K562 (cell line): ENCODE data around the gene SHISA2. TPM values are rescaled to one million over a fixed set of nuclear protein-coding genes. Genes with fewer than 3 reads are reported as not detected.

Source experiments
- ATAC-seq: fragments of 200-7000 bp; cut with Tn5 transposase; 3 replicates; pipeline ENCODE4 v1.9.1; 2020; ENCODE audit warnings: moderate library complexity
- BruUV-seq: library from RNA; stranded (reverse); fragments of 400-500 nt; replicated peaks from 2 replicates; lab custom pipeline; 2021; lab: Mats Ljungman, UMichigan
- CTCF ChIA-PET: fragments of 300-600 bp; formaldehyde crosslinking; extraction: SDS; loops from one replicate; lab custom pipeline; 2021; ENCODE audit warnings: low intra/inter-chr PET ratio; lab: Yijun Ruan, JAX
- POLR2A ChIA-PET: fragments of 300-600, 350-650 bp; sonication (Branson Sonifier 250); formaldehyde crosslinking; extraction: SDS; loops from one replicate; lab custom pipeline; 2021; ENCODE audit warnings: antibody characterized with exemption, inconsistent platforms; lab: Yijun Ruan, JAX
- DNase-seq, 4 experiments: peaks; one replicate each; pipeline versions ENCODE4 v3.0.0 to v3.0.0-alpha.2; 2011 to 2018; ENCODE audit warnings: low spot score in 3 of 4, mixed read lengths in 3 of 4; ENCODE audit errors: extremely low read depth in 1 of 4
- FAIRE-seq: peaks from 2 replicates; lab custom pipeline; 2011; peaks lifted over from hg19 to GRCh38; lab: Jason Lieb, UNC
- H2AFZ ChIP-seq: 2 replicates; pipeline ENCODE4 v1.6.0; 2011; ENCODE audit warnings: low read depth, low read length, control low read depth, inconsistent platforms
- H3K27ac ChIP-seq: fragments of 200-600 bp; 3 replicates; pipeline ENCODE4 v1.8.0; 2011; ENCODE audit warnings: low read depth, mild to moderate bottlenecking, control low read depth, inconsistent platforms, low read length, moderate library complexity, mixed read lengths; ENCODE audit errors: extremely low read depth
- H3K27me3 ChIP-seq, 2 experiments: fragments of 300-600 bp in 1 of 2; 2 replicates in 1 of 2; 3 replicates in 1 of 2; pipeline versions ENCODE4 v1.6.0 to v1.8.0; 2011; ENCODE audit warnings: inconsistent platforms in 2 of 2, low read length in 2 of 2, mild to moderate bottlenecking in 1 of 2, mixed read lengths in 1 of 2, moderate library complexity in 1 of 2; ENCODE audit not compliant: control insufficient read depth in 2 of 2, insufficient read depth in 2 of 2
- H3K36me3 ChIP-seq: fragments of 300-600 bp; 3 replicates; pipeline ENCODE4 v1.8.0; 2011; ENCODE audit warnings: mild to moderate bottlenecking, low read length, inconsistent platforms; ENCODE audit not compliant: control insufficient read depth, insufficient read depth
- H3K4me1 ChIP-seq, 2 experiments: fragments of 200-600 bp in 1 of 2; replicated peaks in 1 of 2; 2 replicates in 1 of 2; 3 replicates in 1 of 2; pipeline versions ENCODE4 v1.5.1 to v1.8.0; 2011; ENCODE audit warnings: inconsistent platforms in 2 of 2, low read length in 2 of 2, mild to moderate bottlenecking in 1 of 2, mixed read lengths in 1 of 2, moderate library complexity in 1 of 2; ENCODE audit not compliant: control insufficient read depth in 2 of 2, insufficient read depth in 2 of 2
- H3K4me2 ChIP-seq: 2 replicates; pipeline ENCODE4 v1.6.1; 2011; ENCODE audit warnings: low read length, control low read depth, inconsistent platforms, mixed read lengths; ENCODE audit not compliant: insufficient read depth
- H3K4me3 ChIP-seq: fragments of 200-600 bp; sonication (generic), shearing (Covaris generic); 2 replicates; pipeline ENCODE4 v1.5.1; 2016; ENCODE audit warnings: control low read depth, inconsistent platforms
- H3K79me2 ChIP-seq: fragments of 200-600 bp; 3 replicates; pipeline ENCODE4 v1.8.0; 2011; ENCODE audit warnings: low read length, inconsistent platforms; ENCODE audit not compliant: control insufficient read depth, insufficient read depth
- H3K9ac ChIP-seq, 2 experiments: 2 replicates each; pipeline versions ENCODE4 v1.6.0 to v1.6.1; 2011; ENCODE audit warnings: low read depth in 2 of 2, low read length in 2 of 2, control low read depth in 1 of 2, inconsistent platforms in 1 of 2, mild to moderate bottlenecking in 1 of 2, mixed read lengths in 1 of 2; ENCODE audit not compliant: insufficient read depth in 1 of 2
- H3K9me1 ChIP-seq: one replicate; pipeline ENCODE4 v1.6.0; 2011; ENCODE audit warnings: inconsistent platforms, mild to moderate bottlenecking, low read length, moderate library complexity; ENCODE audit not compliant: control insufficient read depth, insufficient read depth
- H3K9me3 ChIP-seq: replicated peaks from 2 replicates; pipeline ENCODE4 v1.5.1; 2011; ENCODE audit warnings: low read depth, low read length, inconsistent platforms; ENCODE audit not compliant: control insufficient read depth, insufficient read depth
- H4K20me1 ChIP-seq: replicated peaks from 2 replicates; pipeline ENCODE4 v1.6.1; 2011; ENCODE audit warnings: low read length, inconsistent platforms, mixed read lengths; ENCODE audit not compliant: control insufficient read depth, insufficient read depth
- ARNT ChIP-seq, 2 experiments: fragments of 450-650 bp; IDR thresholded peaks; 2 replicates each; pipeline ENCODE4 v1.6.1; 2016; ENCODE audit warnings: mild to moderate bottlenecking in 1 of 2
- BRF1 ChIP-seq: IDR thresholded peaks from 3 replicates; pipeline ENCODE4 v1.6.1; 2011; ENCODE audit warnings: borderline replicate concordance, mild to moderate bottlenecking; ENCODE audit not compliant: insufficient read length; ENCODE audit errors: extremely low read depth
- CHD1 ChIP-seq: fragments of 200-600 bp; sonication (generic); IDR thresholded peaks from one replicate; pipeline ENCODE4 v1.6.1; 2012; ENCODE audit warnings: mild to moderate bottlenecking, moderate library complexity, low read length, inconsistent platforms
- COPS2 ChIP-seq: fragments of 450-650 bp; conservative IDR thresholded peaks from 2 replicates; pipeline ENCODE4 v1.6.1; 2016; ENCODE audit warnings: mild to moderate bottlenecking, moderate library complexity
- CTBP1 ChIP-seq: fragments of 450-650 bp; IDR thresholded peaks from 2 replicates; pipeline ENCODE4 v1.6.1; 2016; ENCODE audit warnings: borderline replicate concordance
- EWSR1 ChIP-seq: fragments of 450-650 bp; IDR thresholded peaks from 2 replicates; pipeline ENCODE4 v1.6.1; 2018; ENCODE audit warnings: borderline replicate concordance, mild to moderate bottlenecking, low read depth, moderate library complexity; ENCODE audit not compliant: partially characterized antibody
- MAFG ChIP-seq: fragments of 450-650 bp; conservative IDR thresholded peaks from 2 replicates; pipeline ENCODE4 v1.6.1; 2016; ENCODE audit warnings: missing genetic modification characterization, missing compliant biosample characterization
- MTA3 ChIP-seq: fragments of 450-650 bp; formaldehyde crosslinking; IDR thresholded peaks from 2 replicates; pipeline ENCODE4 v1.6.1; 2017; ENCODE audit warnings: mild to moderate bottlenecking, borderline replicate concordance
- NELFE ChIP-seq: IDR thresholded peaks from 2 replicates; pipeline ENCODE4 v1.6.1; 2011; ENCODE audit warnings: mild to moderate bottlenecking; ENCODE audit not compliant: insufficient read depth, insufficient read length
- NR2C1 ChIP-seq, 2 experiments: fragments of 450-650 bp; IDR thresholded peaks; 2 replicates each; pipeline ENCODE4 v1.6.1; 2017; ENCODE audit warnings: mild to moderate bottlenecking in 2 of 2, antibody characterized with exemption in 1 of 2, inconsistent platforms in 1 of 2, missing compliant biosample characterization in 1 of 2, missing genetic modification characterization in 1 of 2
- SIX5 ChIP-seq, 2 experiments: IDR thresholded peaks; 2 replicates each; pipeline ENCODE4 v1.6.1; 2011; ENCODE audit warnings: low read length in 2 of 2, borderline replicate concordance in 1 of 2, low read depth in 1 of 2, mild to moderate bottlenecking in 1 of 2, moderate library complexity in 1 of 2; ENCODE audit not compliant: insufficient read depth in 1 of 2
- ZNF263 ChIP-seq: sonication (generic); formaldehyde crosslinking; IDR thresholded peaks from 2 replicates; pipeline ENCODE4 v1.8.0; 2022; ENCODE audit warnings: mild to moderate bottlenecking, missing genetic modification reagents, borderline replicate concordance
- ZNF41 ChIP-seq: fragments of 250-450 bp; sonication (Bioruptor Pico); conservative IDR thresholded peaks from 2 replicates; pipeline ENCODE4 v1.4.0; 2020; ENCODE audit warnings: mild to moderate bottlenecking
- WGBS: fragments of 100-300 bp; shearing (Covaris generic); methylation state at CpG from one replicate; pipeline ENCODE4 v1.1.6; 2016; ENCODE audit warnings: low coverage, mixed read lengths; ENCODE audit not compliant: insufficient coverage; ENCODE audit errors: missing lambda C conversion rate; 5-methylcytosine and 5-hydroxymethylcytosine counted together
- in situ Hi-C: fragments of 300-500 bp; cut with MboI; formaldehyde crosslinking; loops from 4 replicates; pipeline ENCODE4 v1.15.0; 2018; ENCODE audit warnings: inconsistent platforms, mixed read lengths
- intact Hi-C: fragments of 100-400 bp; cut with micrococcal nuclease; formaldehyde crosslinking; loops from 2 replicates; pipeline ENCODE4 v1.14.2; 2022
- polyA plus RNA-seq, 8 experiments: library from polyadenylated mRNA; depleted of rRNA in 4 of 8; stranded (reverse) in 5 of 8; unstranded in 3 of 8; fragments of >200 nt; fragmentation: Nextera tagmentation in 2 of 8; fragmentation: Illumina TruSeq in 1 of 8; extraction: Ambion mirVana in 2 of 8; extraction: Trizol in 1 of 8; gene quantifications; 2 replicates each; pipeline versions ENCODE4 v1.2.1 to v1.2.3, GENCODE V29; 2011 to 2014; ENCODE audit warnings: inconsistent platforms in 1 of 8, missing spikeins in 1 of 8
- total RNA-seq, 7 experiments: library from RNA; depleted of rRNA in 6 of 7; stranded (reverse); fragments of >200 nt in 6 of 7; fragmentation: Illumina TruSeq in 2 of 7; extraction: Trizol in 2 of 7; gene quantifications; 2 replicates each; pipeline versions ENCODE4 v1.2.1 to v1.2.3, GENCODE V29; 2011 to 2021; ENCODE audit warnings: low replicate concordance in 1 of 7
- TF ChIP-seq, protein P1 (sequence below): fragments of 250-450 bp; sonication (Bioruptor Pico); IDR thresholded peaks from 2 replicates; pipeline ENCODE4 v1.5.0; 2021

Gene SHISA2
- total and polyA plus RNA-seq, 9 of the 15 experiments (the other 6 are each of a cell fraction or from before 2014, with no cell fraction given) = not detected

DNA sequence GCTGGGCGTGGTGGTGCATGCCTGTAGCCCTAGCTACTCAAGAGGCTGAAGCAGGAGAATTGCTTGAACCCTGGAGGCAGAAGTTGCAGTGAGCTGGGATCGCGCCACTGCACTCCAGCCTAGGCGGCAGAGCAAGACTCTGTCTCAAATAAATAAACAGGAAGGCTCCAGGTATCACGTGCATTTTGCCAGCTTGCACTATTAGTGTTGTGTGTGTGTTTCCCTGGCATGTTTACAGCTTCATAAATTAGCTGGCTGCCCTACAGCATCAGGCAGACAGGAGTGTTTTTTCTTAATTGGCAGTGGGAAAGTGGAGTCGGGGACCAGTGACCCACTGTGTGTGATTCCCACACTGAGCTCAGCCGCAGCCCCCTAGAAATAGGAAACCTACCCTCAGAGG lies 32.6 kb downstream of the SHISA2 start:
- Histone ChIP-seq H2AFZ (no peak overlapping the region), H3K9ac (no peak overlapping the region)
- POLR2A ChIA-PET = no interaction called here

More for the DNA sequence above, 32.6 kb downstream of the SHISA2 start:
- no peak for DNase-seq
- no peaks in the 10 kb centered on the region for H3K9me3 ChIP-seq
- H3K27me3 ChIP-seq = peaks cover 3 to 18% of the 10 kb centered on the region in 2 experiments
- TF ChIP-seq ZNF263 (CRISPR knock-in tag) = no peak
- TF ChIP-seq MAFG = no peak
- no peak for TF ChIP-seq CTBP1
- no peak for TF ChIP-seq ZNF41
- TF ChIP-seq NELFE = no peak
- TF ChIP-seq ARNT (IDR thresholded peaks at IDR 0.05) = no peak
- no peak for TF ChIP-seq BRF1
- no peak for TF ChIP-seq NR2C1 (IDR thresholded peaks at IDR 0.05)
- TF ChIP-seq NR2C1 (tag; IDR thresholded peaks at IDR 0.05) = no peak
- TF ChIP-seq COPS2 = no peak
- TF ChIP-seq MTA3 = no peak
- no peak for TF ChIP-seq CHD1
- TF ChIP-seq SIX5 (IDR thresholded peaks at IDR 0.05; ENCODE audit: borderline replicate concordance in 1 of 2, insufficient read depth in 1 of 2, low read depth in 1 of 2, low read length in 2 of 2) = no peak
- TF ChIP-seq EWSR1 = no peak
- TF ChIP-seq, protein P1, sequence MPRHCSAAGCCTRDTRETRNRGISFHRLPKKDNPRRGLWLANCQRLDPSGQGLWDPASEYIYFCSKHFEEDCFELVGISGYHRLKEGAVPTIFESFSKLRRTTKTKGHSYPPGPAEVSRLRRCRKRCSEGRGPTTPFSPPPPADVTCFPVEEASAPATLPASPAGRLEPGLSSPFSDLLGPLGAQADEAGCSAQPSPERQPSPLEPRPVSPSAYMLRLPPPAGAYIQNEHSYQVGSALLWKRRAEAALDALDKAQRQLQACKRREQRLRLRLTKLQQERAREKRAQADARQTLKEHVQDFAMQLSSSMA = no peak
- no peak overlapping the region for H3K27ac ChIP-seq
- H3K9me1 ChIP-seq = no peaks in the 10 kb centered on the region
- H3K4me1 ChIP-seq = no peaks in the 10 kb centered on the region
- H3K4me2 ChIP-seq = no peak overlapping the region
- intact Hi-C loops = no loop called here
- BruUV-seq = no TSS peak
- WGBS = 0% methylated on average over 6 of the region's 7 CpGs
- no peak overlapping the region for H3K4me3 ChIP-seq
- H3K79me2 ChIP-seq = no peaks in the 10 kb centered on the region
- no peaks in the 10 kb centered on the region for H3K36me3 ChIP-seq
- H4K20me1 ChIP-seq = no peaks in the 10 kb centered on the region
- CTCF ChIA-PET = no interaction called here
- in situ Hi-C loops = no loop called here
- ATAC-seq = no peak
- no peak for FAIRE-seq
